HG02852 (cell line): Measurements from ENCODE around the gene UBE3C.
"Not testable (repeated sequence)": the region's sequence is repeated elsewhere in the genome, so short reads cannot be mapped to it uniquely, and the experiment has no call there.

ENCODE experiments used
- ATAC-seq: cut with Tn5 transposase; IDR thresholded peaks from one replicate; pipeline ENCODE4 v1.9.1; 2021; ENCODE audit warnings: mild to moderate bottlenecking, moderate library complexity; ENCODE audit not compliant: unreplicated experiment

UBE3C gene

DNA sequence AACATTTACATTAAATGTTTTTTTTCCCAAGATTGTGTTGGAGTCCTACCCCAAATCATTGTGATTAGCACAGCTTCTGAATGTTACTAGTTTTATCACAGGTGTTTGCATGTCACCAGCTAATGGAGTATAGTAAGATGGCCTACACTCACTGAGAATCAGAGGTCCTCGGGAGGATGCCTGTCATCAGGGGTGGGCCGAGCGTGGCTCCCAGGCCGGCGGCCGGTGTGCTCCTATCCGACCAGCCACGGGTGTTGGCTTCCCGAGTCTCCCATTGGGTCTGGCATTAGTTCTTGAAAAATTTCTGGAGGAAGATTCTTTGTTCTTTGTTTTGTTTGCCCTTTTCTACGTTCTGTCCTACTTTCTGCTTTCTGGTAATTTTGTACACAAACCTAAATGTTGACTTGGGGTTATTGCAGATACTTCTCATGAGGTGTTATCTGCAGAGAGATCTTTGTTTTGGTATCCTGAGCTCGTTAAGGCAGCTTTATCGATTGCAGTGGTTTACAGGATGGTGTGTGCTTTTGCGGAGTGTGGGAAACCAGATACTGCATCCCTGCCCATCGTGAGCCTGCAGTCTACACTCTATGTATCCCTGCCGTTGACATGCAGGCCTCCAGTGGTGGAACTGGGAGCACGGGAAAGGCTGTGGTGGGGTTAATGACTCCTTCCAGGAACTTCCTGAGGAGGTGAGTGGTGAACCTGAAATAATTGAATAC lies 130.8 kb downstream of the UBE3C start:
- no peak for ATAC-seq

DNA sequence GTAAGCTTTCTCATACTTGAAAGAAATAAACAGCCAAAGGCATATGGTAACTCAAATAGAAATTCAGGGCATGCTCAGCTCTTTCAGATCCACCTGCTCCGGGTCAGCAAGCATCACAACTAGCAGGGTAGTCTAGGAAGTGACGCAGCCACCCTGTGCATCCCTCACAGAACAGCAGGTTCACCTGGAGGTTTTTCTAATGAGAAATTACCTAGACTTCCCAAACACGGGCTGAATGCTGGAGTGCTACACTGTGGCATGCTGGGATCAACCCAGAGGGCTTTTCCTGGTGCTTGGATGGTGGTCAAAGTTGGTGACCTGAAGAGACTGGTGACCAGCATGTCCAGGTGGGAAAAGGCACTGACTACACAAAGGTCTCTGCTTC lies 131.3 kb downstream of the UBE3C start:
- ATAC-seq = no peak

- no peak for ATAC-seq
Measured at GRCh38 chr7:157271315-157271990, 132.7 kb downstream of the UBE3C start.

GRCh38 chr7:157271991-157272324 lies 133.2 kb downstream of the UBE3C start:
- ATAC-seq = no peak

DNA sequence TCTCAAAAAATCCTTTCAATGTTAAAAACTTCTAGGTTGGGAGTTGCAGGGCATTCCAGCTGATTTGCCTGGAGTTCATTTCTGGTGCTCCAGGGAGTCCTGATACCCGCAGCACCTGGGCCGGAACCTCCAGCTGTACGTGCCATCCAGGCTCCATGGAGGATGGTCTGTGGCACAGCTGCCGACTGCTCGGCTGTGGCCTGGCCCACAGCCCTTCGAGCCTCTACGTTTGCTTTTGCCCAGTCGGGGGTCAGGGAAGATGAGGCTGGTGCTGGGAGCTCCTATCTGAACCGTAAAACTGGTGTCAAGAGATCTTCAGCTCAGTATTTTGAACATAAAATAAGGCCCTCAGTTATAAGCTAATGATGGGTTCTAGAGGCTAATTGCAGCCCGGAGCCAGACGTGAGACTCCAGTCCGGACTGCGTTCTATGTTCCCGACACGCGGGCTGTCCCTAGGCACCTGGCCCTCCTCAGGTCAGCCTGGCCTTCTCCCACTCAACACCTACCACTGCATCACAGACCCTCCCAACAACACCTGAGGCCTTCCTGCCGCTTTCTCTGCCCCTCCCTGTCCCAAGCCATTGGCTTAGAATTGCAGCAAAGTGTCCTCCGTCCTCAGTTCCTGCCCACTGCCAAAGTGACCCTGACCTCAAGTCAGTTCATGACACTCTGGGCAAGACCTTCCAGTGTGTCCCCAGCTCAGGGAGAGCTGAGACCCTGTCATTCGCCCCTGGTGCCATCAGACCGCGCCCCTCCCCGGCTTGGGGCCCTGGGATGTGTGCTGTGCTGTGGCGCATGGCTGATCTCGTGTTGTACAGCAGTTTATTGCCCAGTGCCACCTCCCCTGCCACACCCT lies 133.9 kb downstream of the UBE3C start:
- ATAC-seq = no peak

- ATAC-seq = peak; percentile 70
Measured at GRCh38 chr7:157273208-157274093, 134.7 kb downstream of the UBE3C start.

GRCh38 chr7:157274094-157274634 lies 135.4 kb downstream of the UBE3C start:
- ATAC-seq = not testable (repeated sequence)

GRCh38 chr7:157274991-157275427 lies 136.3 kb downstream of the UBE3C start:
- ATAC-seq = no peak

DNA sequence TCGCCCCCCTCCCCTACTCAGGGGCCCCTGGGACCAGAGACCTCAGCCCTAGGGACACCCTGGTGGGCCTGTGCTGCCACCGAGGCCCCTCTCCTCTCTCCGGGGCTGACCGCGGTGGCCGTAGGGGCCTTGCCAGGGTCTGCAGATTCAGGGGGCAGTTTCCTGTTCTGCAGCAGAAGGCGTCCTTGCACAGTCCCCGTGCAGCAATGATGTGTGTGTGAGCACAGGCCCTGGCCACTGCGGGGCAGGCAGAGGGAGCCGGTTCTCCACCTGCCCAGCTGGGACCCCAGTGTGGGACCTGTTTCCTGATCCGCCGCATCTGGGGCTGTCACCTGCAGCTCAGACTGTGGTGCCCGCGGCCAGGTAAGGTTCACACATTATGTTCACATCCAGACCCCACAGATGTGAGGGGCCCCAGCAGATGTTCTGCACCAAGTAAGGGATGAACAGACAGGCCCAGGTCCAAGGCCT lies 137.4 kb downstream of the UBE3C start:
- ATAC-seq = no peak

- no peak for ATAC-seq
Measured at GRCh38 chr7:157276731-157277562, 138.2 kb downstream of the UBE3C start.

DNA sequence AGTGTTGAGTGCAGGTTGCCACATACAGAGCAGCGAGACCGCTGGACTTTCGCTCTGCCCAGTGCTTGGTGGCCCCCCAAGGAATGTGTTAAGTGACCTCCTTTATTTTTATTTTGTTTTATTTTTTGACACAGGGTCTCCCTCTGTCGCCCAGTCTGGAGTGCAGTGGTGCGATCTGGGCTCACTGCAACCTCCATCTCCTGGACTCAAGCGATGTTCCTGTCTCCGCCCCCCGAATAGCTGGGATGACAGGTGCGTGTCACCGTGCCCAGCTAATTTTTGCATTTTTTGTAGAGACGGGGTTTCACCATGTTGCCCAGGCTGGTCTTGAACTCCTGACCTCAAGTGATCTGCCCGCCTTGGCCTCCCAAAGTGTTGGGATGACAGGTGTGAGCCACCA lies 138.8 kb downstream of the UBE3C start:
- ATAC-seq = not testable (repeated sequence)

GRCh38 chr7:157278167-157278790 lies 139.6 kb downstream of the UBE3C start:
- no peak for ATAC-seq

DNA sequence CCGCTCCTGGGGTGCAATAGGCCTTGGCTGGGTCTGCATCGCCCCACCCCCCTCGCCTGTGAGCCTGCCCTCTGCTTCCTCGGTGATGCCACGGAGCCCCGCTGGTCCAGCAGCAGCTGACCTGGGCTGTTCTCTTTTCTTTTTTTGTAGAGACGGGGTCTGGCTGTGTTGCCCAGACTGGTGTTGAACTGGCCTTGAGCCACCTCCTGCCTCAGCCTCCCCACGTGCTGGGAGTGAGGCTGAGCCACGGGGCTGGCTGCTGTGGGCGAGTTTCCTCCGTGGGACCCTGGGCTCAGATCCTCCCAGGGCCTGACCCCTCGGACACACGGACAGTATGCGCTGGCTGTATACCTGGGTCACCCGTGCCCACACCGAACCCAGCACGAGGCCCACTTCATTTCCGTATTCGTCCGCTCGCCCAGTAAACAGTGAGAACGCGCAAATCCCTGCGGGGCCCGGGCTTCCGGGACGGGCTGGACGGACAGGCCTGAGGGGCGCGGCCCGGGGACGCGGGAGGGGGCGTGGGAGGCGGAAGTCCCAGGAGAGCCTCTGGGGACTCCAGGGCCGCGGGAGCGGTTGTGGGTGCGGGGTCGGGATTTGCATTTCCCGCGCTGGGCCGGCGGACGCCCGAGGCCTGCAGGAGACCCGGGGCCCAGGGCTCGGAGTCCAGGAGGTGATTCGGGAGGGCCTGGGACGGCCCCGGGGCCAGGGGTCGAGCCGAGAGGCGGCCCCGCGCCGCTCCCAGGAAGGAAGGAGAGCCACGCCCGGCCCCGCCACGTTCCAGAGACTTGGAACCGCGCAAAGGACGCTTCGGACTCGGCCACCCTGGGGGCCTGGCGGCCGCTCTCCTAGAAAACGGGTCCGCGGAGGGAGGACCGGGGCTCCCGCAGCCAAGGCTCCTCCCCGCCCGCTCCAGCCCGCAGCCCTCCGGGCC lies 140.3 kb downstream of the UBE3C start:
- ATAC-seq = peak; percentile 65

- no peak for ATAC-seq
Measured at GRCh38 chr7:157279741-157280215, 141.1 kb downstream of the UBE3C start.

DNA sequence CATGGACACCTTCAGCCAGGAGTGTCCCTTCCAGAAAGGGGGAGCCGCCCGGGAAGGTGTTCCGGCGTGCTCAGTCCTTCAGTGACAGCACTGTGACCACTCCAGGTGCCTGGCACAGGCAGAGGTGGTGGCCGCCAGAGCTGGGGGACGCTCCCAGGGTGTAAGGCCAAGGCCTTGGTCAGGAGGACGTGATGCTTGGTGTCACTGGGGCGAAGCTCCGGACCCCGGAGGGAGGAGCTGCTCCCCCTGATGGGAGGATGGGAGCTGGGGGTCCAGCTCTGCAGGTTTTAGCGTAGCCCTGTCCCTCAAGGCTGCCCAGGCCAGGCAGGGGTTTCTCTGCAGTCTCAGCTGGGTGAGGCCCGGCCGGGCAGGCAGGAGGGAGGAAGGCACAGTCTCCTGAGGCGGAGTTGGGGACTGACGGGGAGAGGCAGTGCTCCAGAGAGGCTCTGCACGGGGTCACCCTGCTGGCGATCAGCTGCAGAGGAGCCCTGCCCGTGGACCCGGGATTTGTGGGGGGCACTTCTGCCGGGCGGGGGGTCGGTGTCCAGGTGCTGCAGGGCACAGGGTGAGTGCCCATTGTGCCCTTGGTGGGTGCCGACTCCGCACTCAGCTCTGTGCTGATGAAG lies 141.6 kb downstream of the UBE3C start:
- no peak for ATAC-seq

DNA sequence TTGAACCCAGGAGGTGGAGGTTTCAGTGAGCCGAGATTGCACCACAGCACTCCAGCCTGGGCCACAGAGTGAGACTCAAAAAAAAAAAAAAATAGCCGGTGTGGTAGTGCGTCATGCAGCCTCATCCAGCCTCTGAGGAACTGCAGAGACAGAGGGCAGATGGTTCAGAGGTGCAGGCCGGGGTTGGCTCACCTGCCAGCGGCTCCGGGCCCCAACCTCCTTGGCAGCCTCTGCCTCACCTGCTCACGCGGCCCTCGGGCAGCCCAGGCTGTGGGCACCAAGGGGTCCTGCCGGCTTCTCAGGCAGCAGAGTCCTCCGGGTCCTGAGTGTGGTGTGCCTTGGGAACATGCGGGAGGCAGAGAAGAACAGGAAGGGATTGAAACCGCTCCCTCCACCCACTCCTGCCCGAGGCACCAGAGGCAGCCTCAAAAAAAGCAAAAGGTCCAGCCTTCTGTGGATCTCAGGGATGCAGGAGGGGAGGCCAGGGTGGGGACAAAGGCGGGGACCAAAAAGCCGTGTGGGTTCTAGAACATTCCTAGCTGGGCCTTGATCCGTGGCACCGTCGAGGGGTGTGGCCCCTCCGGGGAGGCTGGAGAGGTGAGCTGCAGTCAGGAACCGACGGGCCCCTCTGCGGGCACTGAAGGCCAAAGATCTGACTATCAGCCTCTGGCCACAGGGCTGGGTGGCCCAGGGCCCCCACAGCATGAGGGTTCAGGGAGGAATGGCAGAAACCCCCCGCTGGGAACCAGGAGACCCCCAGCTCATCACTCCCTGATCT lies 142.7 kb downstream of the UBE3C start:
- ATAC-seq = no peak
